GM12891 (cell line): ENCODE results near the gene ETS2.

Experiments
- POLR2A ChIP-seq: IDR thresholded peaks from 2 replicates; pipeline ENCODE4 v1.6.1; 2011; ENCODE audit warnings: low read depth, low read length, control low read depth
- POLR2AphosphoS5 ChIP-seq: IDR thresholded peaks from 2 replicates; pipeline ENCODE4 v1.6.1; 2011; ENCODE audit warnings: low read depth, low read length, control low read depth
- POU2F2 ChIP-seq: IDR thresholded peaks from 2 replicates; pipeline ENCODE4 v1.6.1; 2011; ENCODE audit warnings: low read depth, mild to moderate bottlenecking, control low read depth, low read length, moderate library complexity
- TAF1 ChIP-seq: IDR thresholded peaks from 2 replicates; pipeline ENCODE4 v1.6.1; 2011; ENCODE audit warnings: low read depth, low read length, control low read depth

DNA sequence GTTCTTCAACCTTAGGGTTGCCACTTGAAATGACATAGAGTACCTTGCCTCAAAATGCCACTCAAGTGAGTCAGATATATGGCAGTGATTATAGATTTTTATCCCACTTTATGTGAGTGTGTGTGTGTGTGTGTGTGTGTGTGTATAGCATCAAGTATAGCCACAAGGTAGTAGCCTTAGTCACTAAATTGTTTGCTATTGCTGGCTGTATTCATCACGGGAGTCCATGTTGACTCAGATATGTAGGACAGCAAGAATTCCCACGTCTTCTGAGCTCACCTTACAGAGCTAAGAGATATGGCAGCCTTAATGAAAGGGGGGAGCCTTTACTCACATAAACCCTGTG lies 9.3 kb downstream of the ETS2 start:
- TF ChIP-seq POLR2A = no peak
- TF ChIP-seq POLR2AphosphoS5 = no peak
- no peak for TF ChIP-seq POU2F2
- no peak for TF ChIP-seq TAF1
